HG03378 (cell line): ENCODE results near the gene CAMK2N1.

ENCODE experiments used
- ATAC-seq: cut with Tn5 transposase; IDR thresholded peaks from one replicate; pipeline ENCODE4 v1.9.1; 2021; ENCODE audit warnings: mild to moderate bottlenecking, moderate library complexity; ENCODE audit not compliant: unreplicated experiment

Gene CAMK2N1

GRCh38 chr1:20480243-20480944 is 5.6 kb downstream of the CAMK2N1 start:
- no peak for ATAC-seq

DNA sequence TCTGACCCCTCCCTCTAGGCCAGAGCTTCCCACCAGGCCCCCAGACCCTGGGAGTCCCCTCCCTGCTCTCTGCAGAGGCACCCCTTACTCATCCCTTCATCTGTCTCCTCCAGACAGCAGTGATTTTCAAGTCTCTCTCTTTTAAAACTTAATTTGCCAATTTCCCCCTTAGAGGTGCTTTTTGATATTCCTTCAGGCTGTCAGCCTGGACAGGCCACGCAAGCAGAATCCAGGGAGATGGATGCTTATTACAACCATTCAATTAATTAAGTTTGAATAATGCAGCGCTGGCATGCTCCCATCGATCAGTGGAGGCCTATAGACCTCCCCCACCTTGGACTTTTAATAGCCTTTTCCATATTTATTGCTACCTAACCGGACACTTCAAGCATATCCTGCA is 6.2 kb downstream of the CAMK2N1 start:
- no peak for ATAC-seq

- ATAC-seq = no peak
Measured at GRCh38 chr1:20478057-20478635, 7.9 kb downstream of the CAMK2N1 start.

DNA sequence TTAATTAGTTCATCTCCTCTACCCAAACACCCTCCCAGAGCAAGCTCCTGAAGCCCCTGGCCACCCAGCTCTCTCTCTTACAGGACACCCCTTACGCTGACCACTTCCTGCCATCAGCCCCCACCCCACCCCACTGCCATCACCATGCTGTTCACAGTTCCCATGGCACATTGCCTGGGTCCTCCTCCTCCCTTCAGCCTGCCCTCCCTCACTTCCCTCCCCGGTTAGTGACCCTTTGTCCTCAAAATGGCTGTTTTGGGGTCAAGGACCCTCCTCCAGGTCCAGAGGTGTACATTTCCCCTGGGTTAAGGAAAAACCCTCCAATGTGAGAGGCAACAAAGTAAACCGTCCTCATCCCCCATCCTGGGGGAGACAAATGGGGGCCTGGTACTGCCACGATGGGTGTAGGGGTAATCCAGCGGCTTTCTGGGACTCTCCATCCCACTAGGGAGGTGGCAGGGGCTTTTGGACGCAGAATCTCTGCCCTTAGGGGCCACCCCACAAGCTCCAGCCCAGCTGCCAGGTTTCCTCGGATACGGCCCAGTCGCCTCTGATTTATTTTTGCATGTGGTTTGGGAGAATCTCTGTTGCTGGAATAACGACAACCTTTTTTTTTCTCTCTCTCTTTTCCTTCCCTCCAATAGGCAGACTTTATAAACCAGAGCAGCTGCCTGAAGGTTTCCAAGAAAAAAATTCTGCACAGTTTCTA is 8.5 kb downstream of the CAMK2N1 start:
- no peak for ATAC-seq

GRCh38 chr1:20476265-20477038 is 9.6 kb downstream of the CAMK2N1 start:
- no peak for ATAC-seq

DNA sequence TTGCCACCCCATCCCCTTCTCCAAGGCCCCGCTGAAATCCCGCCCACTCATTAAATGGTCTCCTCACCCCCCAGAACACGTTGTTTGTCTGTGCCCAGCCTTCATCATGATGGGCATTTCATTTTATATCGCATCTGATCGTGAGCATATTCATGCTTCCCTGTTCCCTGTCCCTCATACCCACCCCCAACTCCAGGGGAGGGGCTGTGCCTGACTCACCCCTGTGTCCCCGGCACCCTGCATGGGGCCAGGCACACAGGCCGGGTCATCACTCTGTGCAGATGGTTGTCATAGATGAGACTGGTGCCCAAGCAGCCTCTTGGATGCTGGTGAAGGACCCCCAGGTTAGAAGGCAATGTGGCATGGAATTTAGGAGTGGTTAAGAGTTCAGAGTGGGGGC is 11.0 kb downstream of the CAMK2N1 start:
- ATAC-seq = no peak

DNA sequence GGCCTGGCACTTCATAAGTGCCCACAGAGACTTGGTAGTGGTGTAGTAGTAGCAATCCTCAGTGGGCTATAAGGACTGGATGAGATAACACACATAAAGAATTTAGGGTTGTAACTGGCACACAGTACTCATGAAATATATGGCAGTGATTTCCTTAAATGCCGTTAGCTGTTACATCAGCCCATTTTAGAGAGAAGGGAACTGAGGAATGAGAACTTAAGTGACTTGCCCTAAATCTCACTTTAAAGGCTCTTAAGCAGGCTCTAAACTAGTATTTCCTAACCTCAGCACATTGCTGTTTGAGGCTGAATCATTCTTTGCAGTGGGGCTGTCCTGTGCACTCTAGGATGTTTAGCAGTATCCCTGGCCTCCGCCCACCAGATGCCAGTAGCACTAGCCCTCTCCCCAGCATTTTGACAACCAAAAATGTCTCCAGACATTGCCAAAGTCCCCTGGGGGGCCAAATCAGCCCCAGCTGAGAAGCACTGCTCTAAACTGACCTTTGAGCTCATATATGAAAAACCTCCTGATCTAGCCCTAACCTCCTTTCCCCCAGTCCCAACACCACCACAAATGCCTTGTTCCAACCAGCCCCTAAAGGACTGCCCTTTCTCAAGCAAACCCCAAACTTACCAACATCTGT is 11.6 kb downstream of the CAMK2N1 start:
- ATAC-seq = no peak

DNA sequence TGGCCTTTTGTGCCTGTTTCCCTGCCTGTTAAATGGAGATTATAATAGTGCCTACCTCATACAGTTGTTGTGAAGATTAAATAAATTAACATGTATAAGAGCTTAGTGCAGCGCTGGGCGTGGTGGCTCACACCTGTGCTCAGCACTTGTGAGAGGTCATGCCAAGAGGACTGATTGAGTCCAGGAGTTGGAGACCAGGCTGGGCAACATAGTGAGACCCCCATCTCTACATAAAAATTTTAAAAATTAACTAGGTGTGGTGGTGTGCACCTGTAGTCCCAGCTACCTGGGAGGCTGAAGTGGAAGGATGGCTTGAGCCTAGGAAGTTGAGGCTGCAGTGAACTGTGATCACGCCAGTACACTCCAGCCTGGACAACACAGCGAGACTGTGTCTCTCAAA is 12.1 kb downstream of the CAMK2N1 start:
- no peak for ATAC-seq

GRCh38 chr1:20472860-20473711 is 12.9 kb downstream of the CAMK2N1 start:
- no peak for ATAC-seq

DNA sequence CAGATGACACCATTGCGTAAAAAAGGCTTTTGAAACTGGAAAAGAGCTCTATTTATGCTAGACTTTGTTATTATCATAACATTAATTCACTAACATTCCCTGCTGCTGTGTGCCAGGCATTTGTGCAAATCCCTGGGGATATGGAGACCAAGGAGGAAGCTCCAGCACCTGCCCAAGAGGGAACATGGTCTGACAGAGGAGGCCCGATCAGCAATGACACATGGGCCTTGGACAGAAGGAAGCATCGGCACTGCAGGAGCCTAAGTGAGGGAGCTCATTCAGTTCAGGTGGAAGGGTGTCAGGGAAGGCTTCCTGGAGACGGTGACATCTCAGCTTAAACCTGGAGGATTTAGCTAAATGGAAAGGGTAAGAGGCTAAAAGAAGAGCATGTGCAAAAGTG is 13.9 kb downstream of the CAMK2N1 start:
- no peak for ATAC-seq

DNA sequence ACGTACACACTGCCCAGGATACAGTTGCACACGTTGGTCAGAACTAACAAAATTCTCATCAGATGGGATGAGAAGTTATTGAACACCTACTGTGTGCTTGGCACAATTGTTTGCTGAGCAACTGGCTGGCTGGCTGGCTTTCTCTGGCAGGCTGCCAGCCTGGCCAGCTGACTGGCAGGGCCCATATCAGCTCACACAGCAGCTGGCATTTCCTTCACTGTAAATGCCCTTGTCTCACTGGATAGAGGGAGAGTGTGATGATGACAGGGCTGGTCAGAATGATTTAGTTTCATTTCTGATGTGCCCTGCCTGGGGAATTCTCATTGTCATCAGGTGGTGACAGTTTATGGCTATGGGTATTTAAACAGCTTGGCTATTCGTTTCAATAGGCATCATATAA is 15.8 kb downstream of the CAMK2N1 start:
- ATAC-seq = no peak

DNA sequence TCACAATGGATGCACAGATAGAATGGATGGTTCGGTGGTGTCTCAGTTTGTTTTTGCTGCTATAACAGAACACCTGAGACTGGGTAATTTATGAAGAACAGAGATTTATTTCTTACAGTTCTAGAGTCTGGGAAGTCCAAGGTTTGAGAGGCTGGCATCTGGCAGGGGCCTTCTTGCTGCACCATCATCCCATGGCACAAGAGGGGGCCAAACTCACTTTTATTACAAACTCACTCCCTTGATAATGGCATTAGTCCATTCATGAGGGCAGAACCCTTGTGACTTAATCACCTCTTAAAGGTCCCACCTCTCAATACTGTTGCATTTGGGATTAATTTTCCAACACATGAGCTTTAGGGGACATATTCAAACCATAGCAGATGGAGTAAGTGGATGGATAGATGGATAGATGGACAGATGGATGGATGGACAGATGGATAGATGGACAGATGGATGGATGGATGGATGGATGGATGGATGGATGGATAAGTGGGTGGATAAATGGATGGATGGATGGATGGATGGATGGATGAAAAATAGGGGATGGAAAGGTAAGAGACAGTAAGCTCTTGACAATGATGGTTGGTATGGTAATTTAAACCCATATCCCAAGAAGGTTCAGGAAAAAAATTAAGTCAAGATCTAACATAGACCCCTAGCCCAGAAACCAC is 16.5 kb downstream of the CAMK2N1 start:
- no peak for ATAC-seq

DNA sequence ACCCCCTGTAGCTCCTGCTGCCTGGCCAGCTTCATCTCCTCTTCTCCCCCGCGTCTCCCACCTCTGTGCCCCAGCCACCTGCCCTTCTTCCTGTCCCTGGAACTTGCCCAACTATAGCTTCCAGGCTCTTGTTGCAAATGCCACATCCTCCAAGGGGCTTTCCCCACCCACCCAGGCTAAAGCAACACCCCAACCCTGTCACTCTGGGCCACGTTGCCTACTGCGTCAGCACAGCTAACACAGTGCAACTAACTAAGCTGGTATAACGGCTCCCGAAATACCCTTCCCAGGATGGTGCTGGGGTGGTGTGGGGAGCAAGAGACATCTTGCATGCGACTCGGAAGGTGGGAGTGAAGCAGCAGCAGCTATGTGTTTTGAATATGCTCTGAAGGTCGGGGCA is 19.7 kb downstream of the CAMK2N1 start:
- no peak for ATAC-seq

GRCh38 chr1:20465187-20465586 is 20.8 kb downstream of the CAMK2N1 start:
- ATAC-seq = no peak

DNA sequence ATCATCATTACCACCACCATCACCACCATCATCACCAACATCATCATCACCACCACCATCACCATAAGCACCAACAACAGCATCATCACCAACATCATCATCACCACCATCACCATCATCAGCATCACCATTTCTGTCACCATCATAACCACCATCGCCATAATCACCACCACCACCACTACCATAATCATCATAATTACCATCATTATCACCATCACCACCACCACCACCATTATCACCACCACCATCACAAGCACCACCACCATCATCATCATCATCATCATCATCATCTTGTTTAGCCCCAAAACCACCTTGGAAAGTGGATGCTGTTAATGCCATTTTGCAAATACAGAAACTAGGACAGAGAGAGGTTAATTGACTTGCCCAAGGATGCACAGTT is 22.5 kb downstream of the CAMK2N1 start:
- ATAC-seq = no peak

GRCh38 chr1:20462397-20462796 is 23.6 kb downstream of the CAMK2N1 start:
- no peak for ATAC-seq

GRCh38 chr1:20458717-20459116 is 27.3 kb downstream of the CAMK2N1 start:
- no peak for ATAC-seq

DNA sequence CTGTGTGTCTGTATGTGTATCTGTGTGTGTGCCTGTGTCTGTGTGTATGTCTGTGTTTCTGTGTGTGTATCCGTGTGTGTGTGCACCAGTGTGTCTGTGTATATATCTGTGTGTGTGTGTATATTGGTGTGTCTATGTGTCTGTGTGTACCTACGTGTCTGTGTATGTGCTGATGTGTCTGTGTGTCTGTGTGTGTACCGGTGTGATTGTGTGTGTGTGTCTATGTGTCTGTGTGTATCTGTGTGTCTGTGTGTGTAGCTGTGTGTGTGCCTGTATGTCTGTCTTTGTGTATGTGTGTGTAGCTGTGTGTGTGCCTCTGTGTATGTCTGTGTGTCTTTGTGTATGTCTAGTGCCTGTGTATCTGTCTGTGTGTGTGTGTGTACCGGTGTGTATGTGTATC is 32.0 kb downstream of the CAMK2N1 start:
- ATAC-seq = no peak

- ATAC-seq = no peak
Measured at GRCh38 chr1:20449735-20450311, 36.2 kb downstream of the CAMK2N1 start.
